ENCODE data around the gene TSC1. TPM values are rescaled to one million over a fixed set of nuclear protein-coding genes. Genes with fewer than 3 reads are reported as not detected.

The TSC1 gene
- total and polyA plus RNA-seq, 2 donors (not counting 3 experiments of a cell fraction or from before 2014, with no cell fraction given), result 43.9 to 51.2 TPM

- no peak for FAIRE-seq
- no peaks in the 10 kb centered on the region for H3K9me3 ChIP-seq (replicated peaks; ENCODE audit: control insufficient read depth, insufficient read depth, low read length)
- H3K4me3 ChIP-seq (replicated peaks in 1 of 3; ENCODE audit: insufficient read depth in 1 of 3, low read depth in 1 of 3, low read length in 3 of 3), result no peak overlapping the region
- intact Hi-C loops (cut with micrococcal nuclease) (no loop called here), dilution Hi-C loops (cut with MboI; ENCODE audit: extremely low pct_ligation_motif_present, low sequenced_read_pairs) (no loop called here)
- no peaks in the 10 kb centered on the region for H3K36me3 ChIP-seq (ENCODE audit: control insufficient read depth in 2 of 2, extremely low read depth in 1 of 2, insufficient read depth in 2 of 2, low read length in 2 of 2)
- no peak overlapping the region for H2AFZ ChIP-seq (ENCODE audit: low read depth, low read length)
- H3K4me1 ChIP-seq (ENCODE audit: control insufficient read depth, extremely low read depth, insufficient read depth, low read length), result no peaks in the 10 kb centered on the region
- H3K9ac ChIP-seq (replicated peaks; ENCODE audit: extremely low read depth, insufficient read depth, low read length), result no peak overlapping the region
- POLR2A ChIA-PET, result no interaction called here
- peaks cover 0 to 13% of the 10 kb centered on the region in 2 experiments for H3K27me3 ChIP-seq (ENCODE audit: control insufficient read depth in 2 of 2, insufficient read depth in 2 of 2, low read length in 2 of 2)
- TF ChIP-seq POLR2AphosphoS5 (IDR thresholded peaks at IDR 0.05; ENCODE audit: insufficient read depth, low read depth, low read length), result no peak
- no peak for TF ChIP-seq FOS (IDR thresholded peaks at IDR 0.05; ENCODE audit: borderline replicate concordance, insufficient read depth, low read length)
- no peak for TF ChIP-seq JUN (IDR thresholded peaks at IDR 0.05; ENCODE audit: borderline replicate concordance, insufficient read depth, insufficient read length, low read depth)
- no peak for TF ChIP-seq MAX (IDR thresholded peaks at IDR 0.05; ENCODE audit: insufficient read depth, insufficient read length)
- TF ChIP-seq EZH2 (IDR thresholded peaks at IDR 0.05; ENCODE audit: borderline replicate concordance, low read depth, low read length, severe bottlenecking), result no peak
- TF ChIP-seq POLR2A (IDR thresholded peaks at IDR 0.05; ENCODE audit: low read depth, low read length), result no peak
- no peak for TF ChIP-seq GATA2 (IDR thresholded peaks at IDR 0.05; ENCODE audit: insufficient read depth, insufficient read length, low read depth, low read length)
- TF ChIP-seq MYC (IDR thresholded peaks at IDR 0.05; ENCODE audit: low read depth, low read length), result no peak
- no peak overlapping the region for H3K27ac ChIP-seq (ENCODE audit: insufficient read depth, low read depth, low read length)
- DNase-seq (ENCODE audit: low read depth, low spot score), result no peak
- no TSS peak for BruUV-seq (replicated peaks)
- no peaks in the 10 kb centered on the region for H3K9me1 ChIP-seq (replicated peaks; ENCODE audit: control insufficient read depth, extremely low read depth, insufficient read depth, low read length)
- H3K79me2 ChIP-seq (ENCODE audit: control insufficient read depth, insufficient read depth, low read length), result no peaks in the 10 kb centered on the region
- H4K20me1 ChIP-seq (replicated peaks; ENCODE audit: control insufficient read depth, extremely low read depth, insufficient read depth, low read length), result no peaks in the 10 kb centered on the region
- CTCF ChIA-PET, result interaction anchor here (2.0 kb wide), 1 partner anchor 33 kb away, joined by 4 read pairs; no protein-coding TSS in a partner anchor
- no peak overlapping the region for H3K4me2 ChIP-seq (ENCODE audit: insufficient read depth, low read length)
Observed at GRCh38 chr9:132989014-132989310, 44.5 kb upstream of the TSC1 start.
